C4-2B (cell line): ENCODE measurements around the gene SRSF2.

Experiments
- CTCF ChIP-seq: fragments of 450-650 bp; conservative IDR thresholded peaks from 2 replicates; pipeline ENCODE4 v1.5.1; 2017; ENCODE audit warnings: mild to moderate bottlenecking
- ZFX ChIP-seq: fragments of 450-650 bp; IDR thresholded peaks from 2 replicates; pipeline ENCODE4 v1.6.1; 2017

DNA sequence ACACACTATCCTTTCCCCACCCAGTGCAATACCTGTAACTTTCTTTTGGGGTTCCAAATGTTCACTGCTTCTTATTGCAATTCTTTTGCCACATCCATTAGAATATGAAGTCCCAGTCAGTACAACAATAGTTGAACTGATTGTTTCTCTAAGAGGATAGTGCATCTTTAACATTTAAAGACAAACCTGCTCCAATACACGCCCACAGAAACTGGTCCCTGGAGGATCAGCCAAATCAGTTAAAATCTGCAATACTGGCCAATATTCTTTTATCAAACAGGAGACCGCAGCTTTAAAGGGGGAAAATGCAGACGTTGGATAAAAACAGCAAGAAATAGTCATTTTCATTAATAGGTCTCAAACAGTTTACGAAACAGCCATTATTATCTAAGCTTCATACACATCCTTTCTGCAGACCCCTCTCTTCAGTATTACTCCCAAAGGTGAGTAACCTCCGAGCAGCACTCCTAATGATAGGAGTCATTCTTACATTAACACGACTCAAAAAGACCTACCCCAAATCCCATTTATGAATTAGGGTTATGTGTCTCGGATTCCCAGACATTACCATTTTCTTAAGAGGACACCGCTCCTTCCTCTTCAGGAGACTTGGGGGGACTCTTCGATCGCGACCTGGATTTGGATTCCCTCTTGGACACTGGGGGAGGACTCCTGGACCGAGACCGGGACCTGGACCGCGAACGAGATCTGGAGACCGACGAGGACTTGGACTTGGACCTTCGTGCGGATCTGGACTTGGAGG, 1.4 kb downstream of the SRSF2 start:
- TF ChIP-seq CTCF (no peak), ZFX (no peak)
